ENCODE data around the gene CRIM1.

CRIM1 gene

GRCh38 chr2:36528274-36528673, 172.7 kb downstream of the CRIM1 start:
- TF ChIP-seq, protein P1, sequence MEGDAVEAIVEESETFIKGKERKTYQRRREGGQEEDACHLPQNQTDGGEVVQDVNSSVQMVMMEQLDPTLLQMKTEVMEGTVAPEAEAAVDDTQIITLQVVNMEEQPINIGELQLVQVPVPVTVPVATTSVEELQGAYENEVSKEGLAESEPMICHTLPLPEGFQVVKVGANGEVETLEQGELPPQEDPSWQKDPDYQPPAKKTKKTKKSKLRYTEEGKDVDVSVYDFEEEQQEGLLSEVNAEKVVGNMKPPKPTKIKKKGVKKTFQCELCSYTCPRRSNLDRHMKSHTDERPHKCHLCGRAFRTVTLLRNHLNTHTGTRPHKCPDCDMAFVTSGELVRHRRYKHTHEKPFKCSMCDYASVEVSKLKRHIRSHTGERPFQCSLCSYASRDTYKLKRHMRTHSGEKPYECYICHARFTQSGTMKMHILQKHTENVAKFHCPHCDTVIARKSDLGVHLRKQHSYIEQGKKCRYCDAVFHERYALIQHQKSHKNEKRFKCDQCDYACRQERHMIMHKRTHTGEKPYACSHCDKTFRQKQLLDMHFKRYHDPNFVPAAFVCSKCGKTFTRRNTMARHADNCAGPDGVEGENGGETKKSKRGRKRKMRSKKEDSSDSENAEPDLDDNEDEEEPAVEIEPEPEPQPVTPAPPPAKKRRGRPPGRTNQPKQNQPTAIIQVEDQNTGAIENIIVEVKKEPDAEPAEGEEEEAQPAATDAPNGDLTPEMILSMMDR (IDR thresholded peaks at IDR 0.05) = no peak
- Histone ChIP-seq H3K4me3 (no peak overlapping the region), H3K27ac (peak overlapping the region; percentile 50 to 60)
- DNase-seq (ENCODE audit: low spot score) = no peak

GRCh38 chr2:36528766-36529392, 173.3 kb downstream of the CRIM1 start:
- TF ChIP-seq, protein P1 (IDR thresholded peaks at IDR 0.05) = no peak
- peak overlapping the region; percentile 50 to 60 for H3K27ac ChIP-seq
- no peak overlapping the region for H3K4me3 ChIP-seq
- DNase-seq (ENCODE audit: low spot score) = no peak

- TF ChIP-seq, protein P1 (IDR thresholded peaks at IDR 0.05) = no peak
- Histone ChIP-seq H3K4me3 (no peak overlapping the region), H3K27ac (peak overlapping the region; percentile 67 to 73)
- DNase-seq (ENCODE audit: low spot score) = no peak
Measured at GRCh38 chr2:36530178-36530982, 174.8 kb downstream of the CRIM1 start.

DNA sequence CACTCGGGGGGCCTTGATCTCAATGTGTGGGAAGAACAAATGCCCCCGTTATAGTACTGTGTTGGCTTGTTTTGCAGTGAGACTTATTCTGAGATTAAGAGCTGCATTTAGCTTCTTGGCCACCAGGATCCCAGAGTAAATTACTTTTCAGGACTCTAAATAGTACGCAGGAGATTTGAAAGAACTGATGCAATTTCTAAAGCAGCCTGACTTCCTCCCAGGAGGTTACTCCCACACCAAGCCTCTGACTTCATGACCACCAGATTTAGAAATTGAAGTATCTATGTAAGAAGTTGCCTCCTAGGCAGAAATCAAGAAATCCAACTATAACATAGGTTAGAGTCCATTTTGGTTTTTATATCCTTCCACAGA, 175.4 kb downstream of the CRIM1 start:
- Histone ChIP-seq H3K4me3 (no peak overlapping the region), H3K27ac (peak overlapping the region; percentile 67 to 73)
- DNase-seq (ENCODE audit: low spot score) = no peak
- TF ChIP-seq, protein P1 (IDR thresholded peaks at IDR 0.05) = no peak

DNA sequence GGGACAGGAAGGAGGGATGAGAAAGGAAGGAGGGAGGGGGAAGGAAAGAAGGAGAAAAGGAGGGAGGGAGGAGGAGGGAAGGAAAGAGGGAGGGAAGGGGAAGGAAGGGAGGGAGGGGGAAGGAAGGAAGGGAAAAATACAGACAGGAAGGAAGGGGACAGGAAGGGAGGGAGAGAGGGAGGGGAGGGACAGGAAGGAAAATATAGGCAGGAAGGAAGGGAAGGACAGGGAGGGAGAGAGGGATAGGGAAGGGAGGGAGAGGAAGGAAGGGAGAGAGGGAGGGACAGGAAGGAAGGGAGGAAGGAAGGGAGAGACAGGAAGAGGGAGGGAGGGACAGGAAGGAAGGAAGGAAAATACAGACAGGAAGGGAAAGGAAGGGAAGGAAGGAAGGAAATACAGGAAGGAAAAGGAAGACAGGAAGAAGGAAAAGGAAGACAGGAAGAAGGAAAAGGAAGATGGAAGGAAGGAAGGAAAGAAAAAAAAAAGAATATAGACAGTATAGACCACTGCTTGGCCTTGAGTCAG, 178.8 kb downstream of the CRIM1 start:
- TF ChIP-seq, protein P1 (IDR thresholded peaks at IDR 0.05) = no peak

DNA sequence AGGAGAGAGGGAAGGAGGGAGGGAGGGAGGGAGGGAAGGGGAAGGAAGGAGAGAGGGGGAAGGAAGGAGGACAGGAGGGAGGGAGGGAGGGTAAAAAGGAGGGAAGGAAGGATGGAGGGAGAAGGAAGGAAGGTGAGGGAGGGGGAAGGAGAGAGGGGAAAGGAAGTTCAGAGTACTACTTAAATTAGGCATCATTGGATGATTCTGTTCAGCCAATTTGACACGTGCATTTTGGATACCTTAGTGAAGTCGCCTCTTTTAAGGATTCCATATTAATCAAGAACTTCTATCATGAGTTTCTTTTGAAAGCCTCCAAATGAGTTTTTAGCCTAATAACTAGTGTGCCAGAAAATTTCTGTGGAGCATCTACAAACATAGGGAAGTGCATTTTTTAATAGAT, 179.5 kb downstream of the CRIM1 start:
- DNase-seq (ENCODE audit: low spot score) = no peak
- TF ChIP-seq, protein P1 (IDR thresholded peaks at IDR 0.05) = no peak

More for the DNA sequence above, 178.8 kb downstream of the CRIM1 start:
- no peak for DNase-seq (ENCODE audit: low spot score)
- peak overlapping the region in 1 of 2 donors; percentile 39 for H3K27ac ChIP-seq
- no peak overlapping the region for H3K4me3 ChIP-seq

More for the DNA sequence above, 179.5 kb downstream of the CRIM1 start:
- Histone ChIP-seq H3K4me3 (no peak overlapping the region), H3K27ac (no peak overlapping the region)

Data from coronary artery (tissue), 2 donors.